HepG2 (cell line): Measurements from ENCODE around the gene SPATA21. TPM values are rescaled to one million over a fixed set of nuclear protein-coding genes. Genes with fewer than 3 reads are reported as not detected.

Experiments
- ATF1 ChIP-seq: IDR thresholded peaks from 2 replicates; pipeline ENCODE4 v1.6.1; 2016; ENCODE audit warnings: mild to moderate bottlenecking, control low read depth
- ATM ChIP-seq: fragments of 450-650 bp; IDR thresholded peaks from 2 replicates; pipeline ENCODE4 v1.7.1; 2017; ENCODE audit warnings: mild to moderate bottlenecking, borderline replicate concordance
- ETV5 ChIP-seq: IDR thresholded peaks from 2 replicates; pipeline ENCODE4 v1.6.1; 2018; ENCODE audit warnings: missing biosample characterization, missing genetic modification reagents, inconsistent platforms, borderline replicate concordance
- GTF2F1 ChIP-seq: fragments of 150-350 bp; IDR thresholded peaks from 2 replicates; pipeline ENCODE4 v1.6.1; 2014; ENCODE audit warnings: low read length
- KLF16 ChIP-seq, 2 experiments: sonication (generic) in 1 of 2; formaldehyde crosslinking in 1 of 2; IDR thresholded peaks; 2 replicates each; pipeline versions ENCODE4 v1.6.1 to v1.8.0; 2016 to 2023; ENCODE audit warnings: missing genetic modification reagents in 2 of 2, missing compliant biosample characterization in 1 of 2
- KMT2A ChIP-seq: sonication (generic); formaldehyde crosslinking; IDR thresholded peaks from 2 replicates; pipeline ENCODE4 v1.4.0; 2020; ENCODE audit warnings: missing genetic modification reagents
- MED13 ChIP-seq: sonication (generic); formaldehyde crosslinking; IDR thresholded peaks from 2 replicates; pipeline ENCODE4 v1.5.0; 2020; ENCODE audit warnings: missing genetic modification reagents
- NAIF1 ChIP-seq: sonication (generic); formaldehyde crosslinking; IDR thresholded peaks from 2 replicates; pipeline ENCODE4 v1.5.0; 2020; ENCODE audit warnings: mild to moderate bottlenecking, missing genetic modification reagents, borderline replicate concordance
- NKX3-1 ChIP-seq: sonication (generic); formaldehyde crosslinking; IDR thresholded peaks from 2 replicates; pipeline ENCODE4 v1.5.0; 2020; ENCODE audit warnings: missing genetic modification reagents
- PHF8 ChIP-seq: sonication (generic); formaldehyde crosslinking; IDR thresholded peaks from 2 replicates; pipeline ENCODE4 v1.5.0; 2020; ENCODE audit warnings: missing genetic modification reagents
- SCMH1 ChIP-seq: sonication (generic); formaldehyde crosslinking; IDR thresholded peaks from 2 replicates; pipeline ENCODE4 v1.9.0; 2021; ENCODE audit warnings: missing genetic modification reagents, mild to moderate bottlenecking, borderline replicate concordance
- SNRNP70 ChIP-seq: fragments of 200-400 bp; formaldehyde crosslinking; IDR thresholded peaks from 2 replicates; pipeline ENCODE4 v1.6.1; 2017; ENCODE audit warnings: mild to moderate bottlenecking, low read depth, low read length, moderate library complexity
- ZBTB37 ChIP-seq: sonication (generic); formaldehyde crosslinking; IDR thresholded peaks from 2 replicates; pipeline ENCODE4 v1.4.0; 2020; ENCODE audit warnings: mild to moderate bottlenecking, missing genetic modification reagents
- ZFAT ChIP-seq: sonication (generic); formaldehyde crosslinking; conservative IDR thresholded peaks from 2 replicates; pipeline ENCODE4 v1.8.1; 2023; ENCODE audit warnings: missing genetic modification reagents, inconsistent platforms
- ZIK1 ChIP-seq: sonication (generic); formaldehyde crosslinking; IDR thresholded peaks from 2 replicates; pipeline ENCODE4 v1.5.0; 2020; ENCODE audit warnings: mild to moderate bottlenecking, low read depth, missing genetic modification reagents, borderline replicate concordance
- ZKSCAN8 ChIP-seq: IDR thresholded peaks from 2 replicates; pipeline ENCODE4 v1.6.1; 2016; ENCODE audit warnings: borderline replicate concordance, missing genetic modification reagents, missing compliant biosample characterization
- ZNF354B ChIP-seq: sonication (generic); formaldehyde crosslinking; IDR thresholded peaks from 2 replicates; pipeline ENCODE4 v1.8.0; 2022; ENCODE audit warnings: mild to moderate bottlenecking, missing genetic modification reagents
- ZNF563 ChIP-seq: sonication (generic); formaldehyde crosslinking; IDR thresholded peaks from 2 replicates; pipeline ENCODE4 v1.8.0; 2022; ENCODE audit warnings: mild to moderate bottlenecking, moderate library complexity, missing genetic modification reagents
- ZNF772 ChIP-seq: sonication (generic); formaldehyde crosslinking; IDR thresholded peaks from 2 replicates; pipeline ENCODE4 v1.5.0; 2020; ENCODE audit warnings: mild to moderate bottlenecking, missing genetic modification reagents
- ZNF879 ChIP-seq: sonication (generic); formaldehyde crosslinking; IDR thresholded peaks from 2 replicates; pipeline ENCODE4 v1.8.1; 2023; ENCODE audit warnings: missing genetic modification reagents
- ZNF891 ChIP-seq: sonication (generic); formaldehyde crosslinking; IDR thresholded peaks from 2 replicates; pipeline ENCODE4 v1.5.0; 2020; ENCODE audit warnings: mild to moderate bottlenecking, missing genetic modification reagents
- polyA plus RNA-seq, 8 experiments: library from polyadenylated mRNA; depleted of rRNA in 3 of 8; stranded (reverse) in 7 of 8; unstranded in 1 of 8; fragments of >200 nt; fragmentation: Illumina TruSeq in 4 of 8; extraction: Trizol in 4 of 8; gene quantifications; 2 replicates each; pipeline versions ENCODE4 v1.2.1 to v1.2.3, GENCODE V29; 2011 to 2016; ENCODE audit warnings: low read depth in 4 of 8, missing spikeins in 1 of 8, mixed read lengths in 1 of 8; ENCODE audit not compliant: insufficient read depth in 1 of 8
- total RNA-seq, 5 experiments: library from RNA; depleted of rRNA; stranded (reverse); fragments of >200 nt; fragmentation: Illumina TruSeq; extraction: Trizol; gene quantifications; 2 replicates each; pipeline ENCODE4 v1.2.3, GENCODE V29; 2016; ENCODE audit warnings: low read depth in 1 of 5
- TF ChIP-seq, protein P1 (sequence below): sonication (generic); formaldehyde crosslinking; IDR thresholded peaks from 2 replicates; pipeline ENCODE4 v1.9.0; 2021; ENCODE audit warnings: missing genetic modification reagents, mild to moderate bottlenecking, borderline replicate concordance
- TF ChIP-seq, protein P2 (sequence below): sonication (generic); formaldehyde crosslinking; conservative IDR thresholded peaks from 2 replicates; pipeline ENCODE4 v1.4.0; 2020; ENCODE audit warnings: missing genetic modification reagents
- TF ChIP-seq, protein P3 (sequence below): sonication (generic); formaldehyde crosslinking; IDR thresholded peaks from 2 replicates; pipeline ENCODE4 v1.9.0; 2021; ENCODE audit warnings: missing genetic modification reagents, borderline replicate concordance

SPATA21 gene
- total and polyA plus RNA-seq, 2 of the 13 experiments (the other 11 are each of a cell fraction or from before 2014, with no cell fraction given) = 0.80 to 1.4 TPM

- TF ChIP-seq, protein P1, sequence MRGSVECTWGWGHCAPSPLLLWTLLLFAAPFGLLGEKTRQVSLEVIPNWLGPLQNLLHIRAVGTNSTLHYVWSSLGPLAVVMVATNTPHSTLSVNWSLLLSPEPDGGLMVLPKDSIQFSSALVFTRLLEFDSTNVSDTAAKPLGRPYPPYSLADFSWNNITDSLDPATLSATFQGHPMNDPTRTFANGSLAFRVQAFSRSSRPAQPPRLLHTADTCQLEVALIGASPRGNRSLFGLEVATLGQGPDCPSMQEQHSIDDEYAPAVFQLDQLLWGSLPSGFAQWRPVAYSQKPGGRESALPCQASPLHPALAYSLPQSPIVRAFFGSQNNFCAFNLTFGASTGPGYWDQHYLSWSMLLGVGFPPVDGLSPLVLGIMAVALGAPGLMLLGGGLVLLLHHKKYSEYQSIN (CRISPR knock-in tag) = no peak
- TF ChIP-seq SNRNP70 = no peak
- TF ChIP-seq KMT2A (CRISPR knock-in tag) = peak; percentile 84
- no peak for TF ChIP-seq ATM
- 0 out of 2 replicates have a peak, but pooled peaks have one; percentile 8 for TF ChIP-seq ETV5
- no peak for TF ChIP-seq NAIF1
- peak; percentile 90 for TF ChIP-seq ZIK1 (CRISPR knock-in tag)
- peak; percentile 70 for TF ChIP-seq ZNF772 (CRISPR knock-in tag)
- peak; percentile 80 for TF ChIP-seq ZNF563 (CRISPR knock-in tag)
- TF ChIP-seq ZNF354B = peak; percentile 74; the same call in 1 of the 2 replicates
- no peak for TF ChIP-seq SCMH1 (CRISPR knock-in tag)
- no peak for TF ChIP-seq KLF16 (CRISPR knock-in tag; IDR thresholded peaks at IDR 0.05)
- TF ChIP-seq ZBTB37 (CRISPR knock-in tag) = no peak
- no peak for TF ChIP-seq ZKSCAN8 (CRISPR knock-in tag)
- peak; percentile 98 for TF ChIP-seq PHF8 (CRISPR knock-in tag)
- 0 out of 2 replicates have a peak, but pooled peaks have one; percentile 45 for TF ChIP-seq ZFAT
- TF ChIP-seq, protein P2, sequence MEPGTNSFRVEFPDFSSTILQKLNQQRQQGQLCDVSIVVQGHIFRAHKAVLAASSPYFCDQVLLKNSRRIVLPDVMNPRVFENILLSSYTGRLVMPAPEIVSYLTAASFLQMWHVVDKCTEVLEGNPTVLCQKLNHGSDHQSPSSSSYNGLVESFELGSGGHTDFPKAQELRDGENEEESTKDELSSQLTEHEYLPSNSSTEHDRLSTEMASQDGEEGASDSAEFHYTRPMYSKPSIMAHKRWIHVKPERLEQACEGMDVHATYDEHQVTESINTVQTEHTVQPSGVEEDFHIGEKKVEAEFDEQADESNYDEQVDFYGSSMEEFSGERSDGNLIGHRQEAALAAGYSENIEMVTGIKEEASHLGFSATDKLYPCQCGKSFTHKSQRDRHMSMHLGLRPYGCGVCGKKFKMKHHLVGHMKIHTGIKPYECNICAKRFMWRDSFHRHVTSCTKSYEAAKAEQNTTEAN = no peak
- TF ChIP-seq ZNF891 = no peak
- peak; percentile 79 for TF ChIP-seq NKX3-1 (CRISPR knock-in tag)
- TF ChIP-seq GTF2F1 = no peak
- no peak for TF ChIP-seq MED13 (CRISPR knock-in tag)
- TF ChIP-seq ATF1 (CRISPR knock-in tag) = no peak
- TF ChIP-seq, protein P3, sequence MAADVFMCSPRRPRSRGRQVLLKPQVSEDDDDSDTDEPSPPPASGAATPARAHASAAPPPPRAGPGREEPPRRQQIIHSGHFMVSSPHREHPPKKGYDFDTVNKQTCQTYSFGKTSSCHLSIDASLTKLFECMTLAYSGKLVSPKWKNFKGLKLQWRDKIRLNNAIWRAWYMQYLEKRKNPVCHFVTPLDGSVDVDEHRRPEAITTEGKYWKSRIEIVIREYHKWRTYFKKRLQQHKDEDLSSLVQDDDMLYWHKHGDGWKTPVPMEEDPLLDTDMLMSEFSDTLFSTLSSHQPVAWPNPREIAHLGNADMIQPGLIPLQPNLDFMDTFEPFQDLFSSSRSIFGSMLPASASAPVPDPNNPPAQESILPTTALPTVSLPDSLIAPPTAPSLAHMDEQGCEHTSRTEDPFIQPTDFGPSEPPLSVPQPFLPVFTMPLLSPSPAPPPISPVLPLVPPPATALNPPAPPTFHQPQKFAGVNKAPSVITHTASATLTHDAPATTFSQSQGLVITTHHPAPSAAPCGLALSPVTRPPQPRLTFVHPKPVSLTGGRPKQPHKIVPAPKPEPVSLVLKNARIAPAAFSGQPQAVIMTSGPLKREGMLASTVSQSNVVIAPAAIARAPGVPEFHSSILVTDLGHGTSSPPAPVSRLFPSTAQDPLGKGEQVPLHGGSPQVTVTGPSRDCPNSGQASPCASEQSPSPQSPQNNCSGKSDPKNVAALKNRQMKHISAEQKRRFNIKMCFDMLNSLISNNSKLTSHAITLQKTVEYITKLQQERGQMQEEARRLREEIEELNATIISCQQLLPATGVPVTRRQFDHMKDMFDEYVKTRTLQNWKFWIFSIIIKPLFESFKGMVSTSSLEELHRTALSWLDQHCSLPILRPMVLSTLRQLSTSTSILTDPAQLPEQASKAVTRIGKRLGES (CRISPR knock-in tag) = no peak
- TF ChIP-seq ZNF879 = no peak; the same call in 1 of the 2 replicates
Observed at GRCh38 chr1:16351994-16352841, 85.0 kb downstream of the SPATA21 start, which contains the start of gene FBXO42 (continued).
